GM18508 (cell line): ENCODE data around the gene REELD1.

ENCODE experiments used
- ATAC-seq: cut with Tn5 transposase; IDR thresholded peaks from one replicate; pipeline ENCODE4 v1.9.1; 2021; ENCODE audit warnings: moderate number of reproducible peaks; ENCODE audit not compliant: insufficient read depth, unreplicated experiment

Gene REELD1

GRCh38 chr4:146222313-146222712 lies 8.0 kb downstream of the REELD1 start:
- no peak for ATAC-seq

- ATAC-seq: no peak
Observed at GRCh38 chr4:146224326-146224966, 10.1 kb downstream of the REELD1 start.

GRCh38 chr4:146229406-146229805 lies 15.1 kb downstream of the REELD1 start:
- no peak for ATAC-seq

GRCh38 chr4:146232131-146232722 lies 17.9 kb downstream of the REELD1 start:
- no peak for ATAC-seq

GRCh38 chr4:146235654-146236177 lies 21.4 kb downstream of the REELD1 start:
- no peak for ATAC-seq

- no peak for ATAC-seq
Observed at GRCh38 chr4:146236216-146236615, 21.9 kb downstream of the REELD1 start.

- ATAC-seq: no peak
Observed at GRCh38 chr4:146237092-146237491, 22.8 kb downstream of the REELD1 start.

- no peak for ATAC-seq
Observed at GRCh38 chr4:146238107-146238506, 23.8 kb downstream of the REELD1 start.

- ATAC-seq: peak; percentile 46
Observed at GRCh38 chr4:146243141-146243882, 29.0 kb downstream of the REELD1 start.

- no peak for ATAC-seq
Observed at GRCh38 chr4:146243883-146244277, 29.5 kb downstream of the REELD1 start.

- ATAC-seq: no peak
Observed at GRCh38 chr4:146244496-146244895, 30.2 kb downstream of the REELD1 start.

- ATAC-seq: no peak
Observed at GRCh38 chr4:146245246-146245645, 30.9 kb downstream of the REELD1 start.

- no peak for ATAC-seq
Observed at GRCh38 chr4:146245850-146246249, 31.5 kb downstream of the REELD1 start.

GRCh38 chr4:146246381-146246780 lies 32.0 kb downstream of the REELD1 start:
- no peak for ATAC-seq

- no peak for ATAC-seq
Observed at GRCh38 chr4:146247356-146247755, 33.0 kb downstream of the REELD1 start.

- ATAC-seq: no peak
Observed at GRCh38 chr4:146252969-146253611, 38.8 kb downstream of the REELD1 start.

- ATAC-seq: no peak
Observed at GRCh38 chr4:146255463-146255862, 41.1 kb downstream of the REELD1 start.

GRCh38 chr4:146255874-146256273 lies 41.5 kb downstream of the REELD1 start:
- no peak for ATAC-seq

- no peak for ATAC-seq
Observed at GRCh38 chr4:146256328-146256727, 42.0 kb downstream of the REELD1 start.

- ATAC-seq: no peak
Observed at GRCh38 chr4:146257511-146257910, 43.2 kb downstream of the REELD1 start.

- no peak for ATAC-seq
Observed at GRCh38 chr4:146260521-146260920, 46.2 kb downstream of the REELD1 start.
